HEK293 (cell line): ENCODE results near the gene PTPRN2.

Experiments
- CTCF ChIA-PET: fragments of 350-600 bp; formaldehyde crosslinking; extraction: SDS; loops from one replicate; lab custom pipeline; 2021; ENCODE audit warnings: antibody characterized with exemption; lab: Yijun Ruan, JAX
- POLR2A ChIA-PET: fragments of 300-600 bp; formaldehyde crosslinking; extraction: SDS; loops from one replicate; lab custom pipeline; 2020; ENCODE audit warnings: antibody characterized with exemption, inconsistent platforms; lab: Yijun Ruan, JAX
- H3K27ac ChIP-seq: fragments of 200-500 bp; sonication (Bioruptor generic); 2 replicates; pipeline ENCODE4 v1.5.1; 2014; ENCODE audit warnings: low read depth, low read length, control low read depth, inconsistent platforms; ENCODE audit errors: extremely low read depth
- H3K36me3 ChIP-seq, 2 experiments: fragments of 200-500 bp in 1 of 2; sonication (Bioruptor generic) in 1 of 2; 1 replicate in 1 of 2; 2 replicates in 1 of 2; pipeline ENCODE4 v1.5.1; 2014 to 2017; ENCODE audit warnings: inconsistent platforms in 2 of 2, low read length in 2 of 2; ENCODE audit not compliant: control insufficient read depth in 2 of 2, insufficient read depth in 1 of 2
- H3K4me1 ChIP-seq: fragments of 200-500 bp; sonication (Bioruptor generic); 2 replicates; pipeline ENCODE4 v1.5.1; 2014; ENCODE audit warnings: mild to moderate bottlenecking, low read length, inconsistent platforms; ENCODE audit not compliant: control insufficient read depth, insufficient read depth
- H3K4me3 ChIP-seq: 2 replicates; pipeline ENCODE4 v1.5.1; 2011; ENCODE audit warnings: low read depth, mild to moderate bottlenecking, control low read depth, low read length, moderate library complexity
- H3K9me3 ChIP-seq: fragments of 200-500 bp; sonication (Bioruptor generic); 2 replicates; pipeline ENCODE4 v1.5.1; 2014; ENCODE audit warnings: low read depth, low read length, inconsistent platforms; ENCODE audit not compliant: control insufficient read depth, insufficient read depth
- ELK4 ChIP-seq: IDR thresholded peaks from 2 replicates; pipeline ENCODE4 v1.6.1; 2011; ENCODE audit warnings: mild to moderate bottlenecking, low read depth, low read length, borderline replicate concordance
- IKZF3 ChIP-seq: fragments of 450-650 bp; IDR thresholded peaks from 2 replicates; pipeline ENCODE4 v1.5.0; 2018; ENCODE audit warnings: missing biosample characterization, mild to moderate bottlenecking, missing genetic modification characterization, moderate library complexity
- PRDM6 ChIP-seq: fragments of 450-650 bp; formaldehyde crosslinking; IDR thresholded peaks from 2 replicates; pipeline ENCODE4 v1.5.1; 2017; ENCODE audit warnings: missing biosample characterization, missing genetic modification characterization
- SCRT2 ChIP-seq: fragments of 450-650 bp; formaldehyde crosslinking; IDR thresholded peaks from 2 replicates; pipeline ENCODE4 v1.5.1; 2016; ENCODE audit warnings: missing biosample characterization, missing genetic modification characterization
- WT1 ChIP-seq: fragments of 450-650 bp; formaldehyde crosslinking; IDR thresholded peaks from 2 replicates; pipeline ENCODE4 v1.5.1; 2016; ENCODE audit warnings: missing biosample characterization, missing genetic modification characterization
- ZBTB6 ChIP-seq: fragments of 450-650 bp; formaldehyde crosslinking; IDR thresholded peaks from 2 replicates; pipeline ENCODE4 v1.5.1; 2017; ENCODE audit warnings: missing biosample characterization, missing genetic modification characterization
- ZFHX2 ChIP-seq: fragments of 450-650 bp; formaldehyde crosslinking; conservative IDR thresholded peaks from 2 replicates; pipeline ENCODE4 v1.5.1; 2016; ENCODE audit warnings: missing biosample characterization, missing genetic modification characterization
- ZNF140 ChIP-seq: fragments of 450-650 bp; formaldehyde crosslinking; IDR thresholded peaks from 2 replicates; pipeline ENCODE4 v1.5.1; 2016; ENCODE audit warnings: missing biosample characterization, missing genetic modification characterization
- ZNF16 ChIP-seq: fragments of 450-650 bp; formaldehyde crosslinking; IDR thresholded peaks from 2 replicates; pipeline ENCODE4 v1.5.1; 2016; ENCODE audit warnings: low read depth, missing biosample characterization, missing genetic modification characterization
- ZNF37A ChIP-seq: fragments of 450-650 bp; IDR thresholded peaks from 2 replicates; pipeline ENCODE4 v1.5.1; 2018; ENCODE audit warnings: missing biosample characterization, missing genetic modification characterization
- ZNF585B ChIP-seq: fragments of 450-650 bp; formaldehyde crosslinking; IDR thresholded peaks from 2 replicates; pipeline ENCODE4 v1.5.1; 2016; ENCODE audit warnings: missing biosample characterization, missing genetic modification characterization
- ZNF623 ChIP-seq: fragments of 450-650 bp; formaldehyde crosslinking; IDR thresholded peaks from 2 replicates; pipeline ENCODE4 v1.5.1; 2016; ENCODE audit warnings: missing biosample characterization, missing genetic modification characterization
- ZNF664 ChIP-seq: fragments of 450-650 bp; formaldehyde crosslinking; IDR thresholded peaks from 2 replicates; pipeline ENCODE4 v1.5.1; 2016; ENCODE audit warnings: missing biosample characterization, missing genetic modification characterization
- ZNF704 ChIP-seq: fragments of 450-650 bp; formaldehyde crosslinking; IDR thresholded peaks from 2 replicates; pipeline ENCODE4 v1.5.1; 2016; ENCODE audit warnings: missing biosample characterization, missing genetic modification characterization
- ZNF76 ChIP-seq: fragments of 450-650 bp; formaldehyde crosslinking; IDR thresholded peaks from 2 replicates; pipeline ENCODE4; 2016; ENCODE audit warnings: low read depth, missing biosample characterization, missing genetic modification characterization, borderline replicate concordance
- ZNF776 ChIP-seq: fragments of 450-650 bp; formaldehyde crosslinking; IDR thresholded peaks from 2 replicates; pipeline ENCODE4 v1.5.0; 2017; ENCODE audit warnings: missing biosample characterization, missing genetic modification characterization, borderline replicate concordance
- ZNF777 ChIP-seq: fragments of 450-650 bp; formaldehyde crosslinking; IDR thresholded peaks from 2 replicates; pipeline ENCODE4 v1.5.1; 2017; ENCODE audit warnings: missing biosample characterization, missing genetic modification characterization, borderline replicate concordance
- TF ChIP-seq, protein P1 (sequence below): fragments of 450-650 bp; formaldehyde crosslinking; IDR thresholded peaks from 2 replicates; pipeline ENCODE4 v1.5.1; 2016; ENCODE audit warnings: missing biosample characterization, missing genetic modification characterization

Gene PTPRN2

GRCh38 chr7:158164101-158165095 is 423.2 kb downstream of the PTPRN2 start:
- ChIA-PET POLR2A (no interaction called here), CTCF (no interaction called here)
- H3K36me3 ChIP-seq, result no peaks in the 10 kb centered on the region
- no peaks in the 10 kb centered on the region for H3K4me1 ChIP-seq
- no peaks in the 10 kb centered on the region for H3K9me3 ChIP-seq
- H3K27ac ChIP-seq, result no peak overlapping the region
- no peak for TF ChIP-seq SCRT2 (tag by site-specific recombination)
- H3K4me3 ChIP-seq, result no peak overlapping the region

- POLR2A ChIA-PET, result no interaction called here
- no peak for TF ChIP-seq ZNF37A (tag by site-specific recombination)
- no peak for TF ChIP-seq ZNF777 (tag by site-specific recombination)
- no peak for TF ChIP-seq ZBTB6 (tag by site-specific recombination)
- no peak for TF ChIP-seq ZNF623 (tag by site-specific recombination)
- no peak for TF ChIP-seq ZNF776 (tag by site-specific recombination)
- no peak for TF ChIP-seq ZFHX2 (tag by site-specific recombination)
- no peak for TF ChIP-seq PRDM6
- H3K4me1 ChIP-seq, result no peaks in the 10 kb centered on the region
Measured at GRCh38 chr7:158161194-158161593, 426.4 kb downstream of the PTPRN2 start.

DNA sequence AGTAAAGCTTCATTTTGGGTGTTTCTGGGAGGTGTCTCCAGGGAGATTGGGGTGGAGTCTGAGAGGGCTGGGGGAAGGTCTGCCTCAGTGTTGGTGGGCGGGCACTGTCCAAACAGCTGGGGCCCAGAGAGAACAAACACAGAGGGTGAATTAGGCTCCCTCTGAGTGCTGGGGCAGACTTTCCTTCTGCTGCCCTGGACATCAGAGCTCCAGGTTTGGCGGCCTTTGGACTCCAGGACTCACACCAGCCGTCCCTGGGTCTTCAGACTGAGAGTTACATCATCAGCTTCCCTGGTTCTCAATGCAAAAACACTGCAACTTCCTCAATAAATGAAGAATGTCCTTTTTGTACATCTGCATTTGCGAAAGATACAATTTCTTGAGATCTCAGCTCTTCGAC is 427.4 kb downstream of the PTPRN2 start:
- CTCF ChIA-PET, result no interaction called here

More at GRCh38 chr7:158161194-158161593, 426.4 kb downstream of the PTPRN2 start:
- Histone ChIP-seq H3K9me3 (no peaks in the 10 kb centered on the region), H3K4me3 (no peak overlapping the region), H3K36me3 (no peaks in the 10 kb centered on the region), H3K27ac (no peak overlapping the region)
- CTCF ChIA-PET, result no interaction called here

More for the DNA sequence above, 427.4 kb downstream of the PTPRN2 start:
- Histone ChIP-seq H3K27ac (no peak overlapping the region), H3K36me3 (no peaks in the 10 kb centered on the region), H3K9me3 (no peaks in the 10 kb centered on the region), H3K4me3 (no peak overlapping the region), H3K4me1 (no peaks in the 10 kb centered on the region)
- TF ChIP-seq ZNF664 (tag by site-specific recombination), result no peak
- no peak for TF ChIP-seq ZNF704 (tag by site-specific recombination)
- TF ChIP-seq, protein P1, sequence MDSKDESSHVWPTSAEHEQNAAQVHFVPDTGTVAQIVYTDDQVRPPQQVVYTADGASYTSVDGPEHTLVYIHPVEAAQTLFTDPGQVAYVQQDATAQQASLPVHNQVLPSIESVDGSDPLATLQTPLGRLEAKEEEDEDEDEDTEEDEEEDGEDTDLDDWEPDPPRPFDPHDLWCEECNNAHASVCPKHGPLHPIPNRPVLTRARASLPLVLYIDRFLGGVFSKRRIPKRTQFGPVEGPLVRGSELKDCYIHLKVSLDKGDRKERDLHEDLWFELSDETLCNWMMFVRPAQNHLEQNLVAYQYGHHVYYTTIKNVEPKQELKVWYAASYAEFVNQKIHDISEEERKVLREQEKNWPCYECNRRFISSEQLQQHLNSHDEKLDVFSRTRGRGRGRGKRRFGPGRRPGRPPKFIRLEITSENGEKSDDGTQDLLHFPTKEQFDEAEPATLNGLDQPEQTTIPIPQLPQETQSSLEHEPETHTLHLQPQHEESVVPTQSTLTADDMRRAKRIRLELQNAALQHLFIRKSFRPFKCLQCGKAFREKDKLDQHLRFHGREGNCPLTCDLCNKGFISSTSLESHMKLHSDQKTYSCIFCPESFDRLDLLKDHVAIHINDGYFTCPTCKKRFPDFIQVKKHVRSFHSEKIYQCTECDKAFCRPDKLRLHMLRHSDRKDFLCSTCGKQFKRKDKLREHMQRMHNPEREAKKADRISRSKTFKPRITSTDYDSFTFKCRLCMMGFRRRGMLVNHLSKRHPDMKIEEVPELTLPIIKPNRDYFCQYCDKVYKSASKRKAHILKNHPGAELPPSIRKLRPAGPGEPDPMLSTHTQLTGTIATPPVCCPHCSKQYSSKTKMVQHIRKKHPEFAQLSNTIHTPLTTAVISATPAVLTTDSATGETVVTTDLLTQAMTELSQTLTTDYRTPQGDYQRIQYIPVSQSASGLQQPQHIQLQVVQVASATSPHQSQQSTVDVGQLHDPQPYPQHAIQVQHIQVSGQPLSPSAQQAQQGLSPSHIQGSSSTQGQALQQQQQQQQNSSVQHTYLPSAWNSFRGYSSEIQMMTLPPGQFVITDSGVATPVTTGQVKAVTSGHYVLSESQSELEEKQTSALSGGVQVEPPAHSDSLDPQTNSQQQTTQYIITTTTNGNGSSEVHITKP (tag by site-specific recombination), result no peak
- no peak for TF ChIP-seq IKZF3 (tag by site-specific recombination)
- TF ChIP-seq ZNF585B (tag by site-specific recombination), result no peak
- no peak for TF ChIP-seq WT1
- no peak for TF ChIP-seq ZNF16 (tag by site-specific recombination)
- TF ChIP-seq ZNF140 (tag by site-specific recombination), result no peak
- TF ChIP-seq ELK4, result no peak
- TF ChIP-seq ZNF76, result no peak
- POLR2A ChIA-PET, result no interaction called here
